SK-N-SH (cell line): ENCODE data around the gene EIF6. TPM values are rescaled to one million over a fixed set of nuclear protein-coding genes. Genes with fewer than 3 reads are reported as not detected.

Experiments
- CTCF ChIA-PET: fragments of 300-600, 350-600 bp; formaldehyde crosslinking; extraction: SDS; loops from one replicate; lab custom pipeline; 2021; lab: Yijun Ruan, JAX
- POLR2A ChIA-PET: fragments of 350-600 bp; sonication (Branson Sonifier 250); formaldehyde crosslinking; extraction: SDS; loops from one replicate; lab custom pipeline; 2020; ENCODE audit warnings: antibody characterized with exemption, inconsistent platforms; lab: Yijun Ruan, JAX
- DNase-seq: peaks from one replicate; pipeline ENCODE4 v3.0.0; 2012
- H2AFZ ChIP-seq: fragments of 200-600 bp; sonication (generic); 2 replicates; pipeline ENCODE4 v1.8.1; 2016; ENCODE audit warnings: antibody characterized with exemption, mild to moderate bottlenecking, low read depth
- H3F3A ChIP-seq: fragments of 200-600 bp; sonication (generic); replicated peaks from 2 replicates; pipeline ENCODE3; 2016; ENCODE audit warnings: antibody characterized with exemption, mild to moderate bottlenecking; ENCODE audit not compliant: insufficient read depth
- H3K27ac ChIP-seq, 2 experiments: fragments of 200-500 bp in 1 of 2; fragments of 200-600 bp in 1 of 2; sonication (Bioruptor generic) in 1 of 2; sonication (generic), shearing (Covaris generic) in 1 of 2; 2 replicates each; pipeline versions ENCODE4 v1.5.1 to v1.6.1; 2014 to 2016; ENCODE audit warnings: low read depth in 2 of 2, inconsistent platforms in 1 of 2, low read length in 1 of 2, mild to moderate bottlenecking in 1 of 2, mixed read lengths in 1 of 2
- H3K27me3 ChIP-seq: fragments of 200-600 bp; sonication (generic), shearing (Covaris generic); 2 replicates; pipeline ENCODE4 v1.6.1; 2016; ENCODE audit warnings: mixed run types; ENCODE audit not compliant: insufficient read depth
- H3K36me3 ChIP-seq, 2 experiments: fragments of 200-500 bp in 1 of 2; fragments of 200-600 bp in 1 of 2; sonication (Bioruptor generic) in 1 of 2; sonication (generic) in 1 of 2; replicated peaks in 1 of 2; 2 replicates each; pipeline versions ENCODE3 to v1.5.1; 2014 to 2016; ENCODE audit warnings: low read length in 1 of 2, mild to moderate bottlenecking in 1 of 2; ENCODE audit not compliant: insufficient read depth in 2 of 2, control insufficient read depth in 1 of 2
- H3K4me1 ChIP-seq, 2 experiments: fragments of 200-500 bp in 1 of 2; fragments of 200-600 bp in 1 of 2; sonication (Bioruptor generic) in 1 of 2; sonication (generic), shearing (Covaris generic) in 1 of 2; 2 replicates each; pipeline versions ENCODE4 v1.5.1 to v1.6.1; 2014 to 2016; ENCODE audit warnings: low read depth in 1 of 2, low read length in 1 of 2, mixed run types in 1 of 2; ENCODE audit not compliant: insufficient read depth in 2 of 2, control insufficient read depth in 1 of 2
- H3K4me2 ChIP-seq: fragments of 200-600 bp; sonication (generic), shearing (Covaris generic); 2 replicates; pipeline ENCODE4 v1.6.1; 2017; ENCODE audit warnings: mixed run types
- H3K4me3 ChIP-seq, 2 experiments: fragments of 200-500 bp in 1 of 2; fragments of 200-600 bp in 1 of 2; sonication (Bioruptor generic) in 1 of 2; sonication (generic), shearing (Covaris generic) in 1 of 2; 2 replicates each; pipeline versions ENCODE4 v1.5.1 to v1.8.1; 2014 to 2016; ENCODE audit warnings: low read depth in 2 of 2, inconsistent platforms in 1 of 2, low read length in 1 of 2, mild to moderate bottlenecking in 1 of 2, mixed read lengths in 1 of 2, moderate library complexity in 1 of 2
- H3K79me2 ChIP-seq: fragments of 200-600 bp; sonication (generic); 2 replicates; pipeline ENCODE4 v1.8.1; 2017; ENCODE audit warnings: mild to moderate bottlenecking; ENCODE audit not compliant: insufficient read depth
- H3K9ac ChIP-seq: fragments of 200-600 bp; sonication (generic); 2 replicates; pipeline ENCODE4 v1.6.1; 2017; ENCODE audit warnings: mixed run types
- H3K9me2 ChIP-seq: fragments of 200-600 bp; sonication (generic); 2 replicates; pipeline ENCODE4 v1.6.1; 2017; ENCODE audit warnings: mixed run types
- H3K9me3 ChIP-seq: fragments of 200-600 bp; sonication (generic); 2 replicates; pipeline ENCODE4 v1.6.1; 2017; ENCODE audit warnings: mixed run types, mild to moderate bottlenecking, moderate library complexity
- H4K20me1 ChIP-seq: fragments of 200-600 bp; sonication (generic); 2 replicates; pipeline ENCODE4 v1.6.1; 2017; ENCODE audit warnings: mild to moderate bottlenecking, mixed run types; ENCODE audit not compliant: insufficient read depth
- CHD2 ChIP-seq: fragments of 150-350 bp; IDR thresholded peaks from 2 replicates; pipeline ENCODE4 v1.6.1; 2018; ENCODE audit warnings: low read length; ENCODE audit not compliant: partially characterized antibody
- ELF1 ChIP-seq: IDR thresholded peaks from 2 replicates; pipeline ENCODE4 v1.4.0; 2012
- FOSL2 ChIP-seq: IDR thresholded peaks from 2 replicates; pipeline ENCODE4 v1.4.0; 2012; ENCODE audit warnings: low read depth, mild to moderate bottlenecking, moderate library complexity, borderline replicate concordance
- FOXM1 ChIP-seq: IDR thresholded peaks from 2 replicates; pipeline ENCODE4 v1.4.0; 2012; ENCODE audit warnings: low read depth, mild to moderate bottlenecking
- GABPA ChIP-seq: IDR thresholded peaks from 2 replicates; pipeline ENCODE4 v1.4.0; 2012; ENCODE audit warnings: low read depth, mild to moderate bottlenecking
- GATA2 ChIP-seq: sonication (generic); formaldehyde crosslinking; IDR thresholded peaks from 2 replicates; pipeline ENCODE4 v1.5.0; 2020; ENCODE audit warnings: mild to moderate bottlenecking, missing genetic modification reagents
- JUND ChIP-seq: IDR thresholded peaks from 2 replicates; pipeline ENCODE4 v1.4.0; 2012
- MXI1 ChIP-seq: IDR thresholded peaks from 2 replicates; pipeline ENCODE4 v1.6.1; 2012; ENCODE audit warnings: mild to moderate bottlenecking, low read depth, low read length, improper control_type of control experiment
- PBX3 ChIP-seq: IDR thresholded peaks from 2 replicates; pipeline ENCODE4; 2012
- POLR2AphosphoS5 ChIP-seq: IDR thresholded peaks from 2 replicates; pipeline ENCODE4 v1.6.1; 2012; ENCODE audit warnings: low read depth, low read length
- REST ChIP-seq: IDR thresholded peaks from 2 replicates; pipeline ENCODE4 v1.6.1; 2012; ENCODE audit warnings: mild to moderate bottlenecking, low read depth, low read length, moderate library complexity
- RFX5 ChIP-seq: IDR thresholded peaks from 2 replicates; pipeline ENCODE4 v1.6.1; 2012; ENCODE audit warnings: mild to moderate bottlenecking, improper control_type of control experiment, low read length
- SMC3 ChIP-seq: IDR thresholded peaks from 2 replicates; pipeline ENCODE4 v1.6.1; 2012; ENCODE audit warnings: low read depth, low read length, improper control_type of control experiment
- TCF12 ChIP-seq: IDR thresholded peaks from 2 replicates; pipeline ENCODE4 v1.4.0; 2012
- ZBTB33 ChIP-seq: IDR thresholded peaks from 2 replicates; pipeline ENCODE4 v1.4.0; 2012; ENCODE audit warnings: low read depth, borderline replicate concordance
- WGBS: methylation state at CpG from one replicate; pipeline ENCODE4 v1.1.6; 2017; ENCODE audit warnings: low lambda C conversion rate; 5-methylcytosine and 5-hydroxymethylcytosine counted together
- polyA plus RNA-seq, 3 experiments: library from polyadenylated mRNA; depleted of rRNA; stranded (reverse); fragments of >200 nt; gene quantifications; 2 replicates each; pipeline ENCODE4 v1.2.3, GENCODE V29; 2012

Gene EIF6
- polyA plus RNA-seq, 1 of the 3 experiments (the other 2 are of a cell fraction): 356 TPM

- no peaks in the 10 kb centered on the region for H3K9me2 ChIP-seq
- H3K4me1 ChIP-seq: peaks cover 0 to 34% of the 10 kb centered on the region in 2 experiments; a peak in 1 of 4 replicates
- no peak overlapping the region for H3K4me3 ChIP-seq
- no peaks in the 10 kb centered on the region for H3K79me2 ChIP-seq
- ChIA-PET CTCF (interaction anchor here (1.5 to 3.3 kb wide), 2 partner anchors 10 to 152 kb away, joined by 4 to 21 read pairs; no protein-coding TSS in a partner anchor), POLR2A (no interaction called here)
- no peak overlapping the region for H3K9ac ChIP-seq
- 75% methylated on average over 5 of the region's 5 CpGs for WGBS
- H3K27me3 ChIP-seq: no peaks in the 10 kb centered on the region
- H3K36me3 ChIP-seq: no peaks in the 10 kb centered on the region
- H4K20me1 ChIP-seq: no peaks in the 10 kb centered on the region
- no peak overlapping the region for H3K27ac ChIP-seq
- no peak overlapping the region for H2AFZ ChIP-seq
- H3K4me2 ChIP-seq: no peak overlapping the region
- no peaks in the 10 kb centered on the region for H3K9me3 ChIP-seq
- TF ChIP-seq PBX3 (no peak), RFX5 (no peak), GABPA (no peak), ELF1 (no peak), FOSL2 (no peak), GATA2 (CRISPR knock-in tag) (no peak), JUND (no peak), FOXM1 (no peak), MXI1 (no peak), ZBTB33 (no peak), SMC3 (no peak), REST (no peak), TCF12 (no peak), POLR2AphosphoS5 (no peak), CHD2 (no peak)
- no peaks in the 10 kb centered on the region for H3F3A ChIP-seq
- DNase-seq: no peak
Measured at GRCh38 chr20:35294293-35294685, 9.7 kb upstream of the EIF6 start.
